Breast epithelium (tissue), 3 donors: ENCODE results near the gene APOBEC3H.
A peak's percentile ranks its signal among the peaks of the same experiment; 100 is the strongest.

Experiments
- CTCF ChIP-seq, 3 donors: fragments of 450-650 bp; IDR thresholded peaks; one replicate each; pipeline ENCODE4 v1.5.1; 2016 to 2017; ENCODE audit warnings: antibody characterized with exemption in 3 of 3, mild to moderate bottlenecking in 3 of 3, moderate library complexity in 3 of 3
- POLR2A ChIP-seq: fragments of 450-650 bp; IDR thresholded peaks from one replicate; pipeline ENCODE4 v1.6.1; 2016; ENCODE audit warnings: antibody characterized with exemption, mild to moderate bottlenecking, moderate library complexity
- POLR2AphosphoS5 ChIP-seq, 3 donors: sonication (generic); formaldehyde crosslinking; IDR thresholded peaks; one replicate each; pipeline ENCODE4 v1.6.1; 2017; ENCODE audit warnings: antibody characterized with exemption in 3 of 3

GRCh38 chr22:39117585-39118191 is 20.6 kb downstream of the APOBEC3H start:
- no peak for TF ChIP-seq POLR2A
- TF ChIP-seq CTCF (IDR thresholded peaks at IDR 0.05), result peak in 2 of 3 donors; percentile 37 to 44
- TF ChIP-seq POLR2AphosphoS5 (IDR thresholded peaks at IDR 0.05), result no peak
